CD1c-positive myeloid dendritic cell (primary cell): ENCODE results near the gene AMTN.

Experiments
- DNase-seq: peaks from one replicate; pipeline ENCODE4 v3.0.0-alpha.2; 2016; ENCODE audit errors: extremely low spot score

The AMTN gene

DNA sequence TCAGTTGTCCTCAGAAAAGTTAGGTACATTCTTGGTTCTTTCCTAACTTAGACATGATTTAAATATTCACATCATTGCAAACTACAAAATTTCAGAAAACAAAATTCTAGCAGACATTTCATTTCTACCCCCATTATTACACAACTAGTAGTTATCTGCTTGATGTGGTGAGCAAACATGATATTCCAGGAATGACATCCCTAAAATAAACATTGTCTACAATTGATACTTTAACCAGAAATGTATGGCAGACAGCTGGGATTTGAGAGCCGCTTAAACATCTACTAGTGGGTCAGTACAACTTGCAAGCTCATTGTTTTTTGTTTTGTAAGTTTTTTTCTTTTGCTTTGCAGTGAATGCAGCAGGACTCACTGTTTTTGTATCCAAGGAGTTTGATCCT lies 41.6 kb downstream of the AMTN start:
- no peak for DNase-seq

DNA sequence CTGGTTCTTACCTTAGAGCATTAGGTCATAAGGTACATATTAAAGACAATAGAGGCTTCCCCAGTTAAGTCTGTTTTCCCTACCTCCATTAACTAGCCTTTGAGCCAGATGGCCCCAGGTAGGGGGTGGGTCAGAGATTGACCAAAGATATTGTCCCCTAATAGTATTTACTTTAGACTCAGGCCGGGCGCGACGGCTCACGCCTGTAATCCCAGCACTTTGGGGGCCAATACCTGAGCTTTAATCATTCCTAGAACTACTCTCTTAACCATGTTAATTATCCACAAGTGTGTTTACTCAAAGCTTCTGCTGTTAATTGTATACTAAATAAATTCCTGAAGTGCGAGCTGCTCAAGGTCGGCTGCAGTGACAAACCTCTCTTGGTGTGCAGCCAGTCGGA lies 45.7 kb downstream of the AMTN start:
- DNase-seq = no peak

DNA sequence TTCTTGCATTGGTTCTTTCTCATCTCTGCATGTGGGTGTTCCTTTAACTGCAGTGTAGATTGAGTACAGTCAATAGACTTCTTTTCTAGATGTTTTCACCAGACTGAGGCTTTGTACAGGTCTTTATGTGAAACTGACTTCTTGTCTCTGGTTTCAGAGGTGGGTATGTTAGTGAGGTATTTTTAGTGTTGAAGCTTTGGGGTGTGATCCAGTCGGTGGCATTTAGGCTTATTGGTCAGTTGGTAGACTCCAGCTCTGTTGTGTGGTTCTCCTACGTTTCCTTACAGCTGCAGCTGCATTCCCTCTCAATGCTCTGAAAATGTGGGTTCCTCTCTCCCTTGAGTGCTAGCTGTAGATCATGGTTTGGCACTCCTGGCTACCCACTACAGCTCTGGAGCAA lies 52.4 kb downstream of the AMTN start:
- no peak for DNase-seq

DNA sequence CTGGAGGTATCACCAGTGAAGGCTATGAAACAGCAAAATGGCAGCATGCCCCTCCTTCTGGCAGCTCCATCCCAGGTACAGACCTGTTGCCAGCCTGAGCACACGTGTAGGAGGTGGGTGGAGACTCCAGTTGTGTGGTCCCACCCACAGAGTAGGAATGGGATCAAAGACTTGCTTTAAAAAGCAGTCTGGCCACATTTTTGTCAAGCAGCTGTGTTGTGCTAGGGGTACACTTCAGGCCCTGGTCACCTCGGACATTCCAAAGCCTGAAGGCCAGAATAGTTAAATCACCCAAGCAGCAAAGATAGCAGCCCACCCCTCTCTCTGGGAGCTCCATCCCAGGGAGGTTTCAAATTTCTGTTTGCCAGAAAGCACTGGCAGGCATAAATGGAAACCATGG lies 53.4 kb downstream of the AMTN start:
- DNase-seq = no peak

DNA sequence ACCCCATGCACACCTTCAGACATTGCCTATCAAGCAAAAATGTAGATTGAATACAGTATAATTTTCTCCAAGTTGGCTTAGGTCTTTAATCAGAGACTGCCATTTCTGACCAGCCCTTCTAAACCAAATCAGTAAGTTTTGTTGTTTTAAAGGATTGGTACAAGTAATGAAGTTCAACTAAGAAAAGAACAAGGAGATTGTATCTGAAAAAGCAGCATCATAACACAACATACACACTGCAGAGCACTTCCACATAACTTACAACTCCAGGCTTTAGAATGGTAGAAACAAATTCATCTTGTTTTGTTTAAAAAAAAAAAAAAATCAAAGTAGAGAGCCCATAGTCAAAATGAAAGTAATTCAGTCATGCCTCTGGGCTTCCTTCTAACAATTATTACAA lies 57.6 kb downstream of the AMTN start:
- DNase-seq = no peak

DNA sequence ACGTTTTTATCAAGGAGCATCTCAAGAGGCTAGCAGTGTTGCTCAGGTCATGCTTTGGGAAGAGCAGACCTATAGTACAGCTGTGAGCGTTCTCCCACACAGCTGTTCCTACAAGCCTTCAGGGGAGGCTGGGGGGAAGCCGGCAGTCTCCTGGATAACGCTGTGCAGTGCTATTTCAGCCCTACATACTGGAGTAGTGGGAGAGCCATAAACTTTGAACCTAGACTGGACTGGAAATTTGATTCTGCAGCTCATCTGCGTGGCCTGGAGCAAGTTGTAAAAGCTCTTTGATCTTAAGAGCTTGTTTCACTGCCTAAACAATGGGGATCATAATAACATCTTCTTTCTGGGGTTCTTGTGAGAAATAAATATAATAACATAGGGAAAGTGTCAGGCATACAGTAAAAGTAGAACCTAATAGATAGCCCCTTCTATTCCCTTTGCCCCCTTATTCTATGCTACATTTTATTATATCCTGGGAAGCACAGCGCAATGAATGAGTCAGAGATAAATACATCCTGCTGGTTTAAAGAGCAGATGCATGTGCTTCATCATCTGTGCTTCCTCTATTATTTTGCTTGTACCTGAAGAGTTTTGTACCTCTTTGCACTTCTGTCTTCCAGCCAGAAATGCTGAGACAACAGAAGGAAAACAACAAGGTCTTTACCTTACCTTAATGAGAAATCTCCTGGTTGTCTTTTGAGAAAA lies 59.0 kb downstream of the AMTN start:
- DNase-seq = no peak

DNA sequence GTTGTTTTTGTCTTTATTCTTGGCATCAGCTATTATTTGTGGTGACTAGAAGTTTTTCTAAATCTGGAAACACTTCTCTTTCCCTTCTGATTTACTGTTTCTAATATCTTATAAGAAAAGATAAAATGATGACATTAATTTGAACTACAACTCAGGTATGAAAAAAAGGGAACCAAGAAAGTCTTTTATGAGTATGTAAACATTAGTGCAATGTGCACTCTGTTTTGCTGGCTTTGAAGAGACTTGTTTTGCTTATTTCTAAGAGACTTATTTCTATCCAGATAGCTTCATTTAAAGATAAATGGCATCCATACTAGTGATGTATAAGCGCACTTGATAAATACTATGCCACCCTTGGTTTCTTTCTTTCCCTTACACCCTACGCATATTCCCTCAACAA lies 63.6 kb downstream of the AMTN start:
- DNase-seq = no peak
